Measurements from ENCODE around the gene SLC1A5.

SLC1A5 gene

DNA sequence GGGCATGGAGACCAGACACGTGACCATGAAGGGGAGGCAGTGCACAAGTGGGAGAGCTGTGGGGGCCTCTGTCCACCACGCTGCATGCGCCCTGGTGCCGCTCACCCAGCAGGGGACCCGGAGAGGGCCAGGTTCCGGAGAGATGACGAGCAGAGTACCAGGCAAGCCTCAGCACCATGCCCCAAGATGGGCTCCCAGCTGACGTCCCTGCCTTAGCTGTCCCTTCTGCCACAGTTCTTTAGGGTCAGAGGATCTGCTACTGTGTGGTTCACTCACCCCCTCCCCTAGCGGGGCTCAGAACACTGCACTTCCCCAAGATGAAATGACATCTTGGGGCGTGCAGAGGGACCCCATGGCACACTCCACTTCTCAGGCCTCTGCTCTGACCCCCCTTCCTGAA is 61.8 kb downstream of the SLC1A5 start:
- DNase-seq, result no peak

DNA sequence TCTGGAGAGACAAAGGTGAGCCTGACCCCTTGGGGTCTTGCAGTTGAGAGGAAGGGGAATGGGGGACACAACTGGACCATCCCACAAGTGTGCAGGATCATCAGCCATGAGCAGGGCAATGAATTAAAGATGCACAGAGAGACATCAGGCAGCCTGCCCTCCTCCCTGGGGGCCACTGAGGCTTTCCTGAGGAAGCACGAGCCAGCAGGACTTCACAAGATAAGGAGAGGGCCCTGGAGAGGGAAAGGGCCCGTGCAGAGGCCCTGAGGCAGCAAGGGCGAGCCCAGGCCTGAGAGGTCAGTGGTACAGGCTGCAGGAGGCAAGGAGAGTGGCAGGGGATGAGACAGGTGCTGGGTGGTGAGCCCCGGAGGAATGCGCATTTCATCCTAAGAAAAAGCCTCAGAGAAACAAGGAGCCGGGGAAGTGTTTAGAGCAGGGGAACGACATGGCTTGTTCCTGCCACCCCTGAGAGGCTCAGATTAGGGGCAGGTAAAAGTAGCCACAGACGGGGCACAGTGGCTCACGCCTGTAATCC is 62.5 kb downstream of the SLC1A5 start:
- no peak for DNase-seq

DNA sequence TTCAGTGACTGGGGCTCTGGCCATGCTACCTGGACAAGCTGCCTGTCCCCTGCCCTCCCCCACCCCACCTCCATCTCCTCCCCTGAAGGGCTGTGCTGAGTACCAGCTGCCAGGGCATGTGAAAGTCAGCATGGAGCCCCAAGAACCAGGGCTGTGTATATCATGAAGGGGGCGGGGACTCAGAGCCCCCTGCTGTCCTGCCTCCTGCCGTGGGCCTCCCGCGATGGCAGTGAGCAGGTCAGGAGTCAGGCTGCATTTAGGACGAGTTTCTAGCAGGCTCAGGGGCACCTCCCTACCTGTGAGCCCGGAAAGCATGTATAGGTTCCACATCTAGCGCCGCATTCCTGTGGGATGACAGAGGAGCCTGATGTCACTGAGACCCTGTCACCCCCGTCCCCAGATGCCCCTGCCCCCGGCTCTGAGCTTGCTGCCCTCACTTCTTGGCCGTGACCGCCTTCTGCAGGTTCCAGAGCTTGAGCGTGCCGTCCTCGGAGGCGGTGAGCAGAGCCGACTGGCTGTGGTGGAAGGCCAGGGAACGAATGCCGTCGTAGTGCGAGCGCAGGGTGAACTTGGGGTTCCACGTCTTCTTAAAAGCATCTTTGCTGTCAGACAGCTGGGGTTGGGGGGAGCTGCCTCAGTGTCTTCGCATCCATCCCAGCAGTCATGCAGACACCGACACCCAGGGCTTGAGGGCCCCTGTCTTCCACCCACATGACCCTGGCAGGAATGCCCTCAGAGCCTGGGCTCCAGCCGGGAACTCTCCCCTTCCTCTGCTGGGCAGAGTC is 63.2 kb downstream of the SLC1A5 start:
- no peak for DNase-seq
